T-cell (primary cell): ENCODE data around the gene NCAPH2. TPM values are rescaled to one million over a fixed set of nuclear protein-coding genes. Genes with fewer than 3 reads are reported as not detected.

Experiments used
- ATAC-seq, 4 experiments: fragments of 200-7000 bp in 3 of 4; fragments of 150-1000 bp in 1 of 4; cut with Tn5 transposase; replicated peaks in 1 of 4; 1 replicate in 3 of 4; 2 replicates in 1 of 4; pipeline ENCODE4 v1.10.0; 2021; ENCODE audit warnings: moderate library complexity in 3 of 4, mild to moderate bottlenecking in 2 of 4, moderate number of reproducible peaks in 1 of 4
- CTCF ChIA-PET, 2 donors: fragments of 300-600 bp; sonication (Branson Sonifier 250); formaldehyde crosslinking; loops; one replicate each; lab custom pipeline; 2022; ENCODE audit warnings: antibody characterized with exemption in 2 of 2; lab: Charles Lee
- POLR2A ChIA-PET, 2 donors: fragments of 300-600 bp; sonication (Branson Sonifier 250); formaldehyde crosslinking; loops; one replicate each; lab custom pipeline; 2022; ENCODE audit warnings: antibody characterized with exemption in 2 of 2; lab: Charles Lee
- DNase-seq, 35 experiments: peaks; one replicate each; pipeline versions ENCODE4 v3.0.0 to v3.0.0-alpha.2; 2013 to 2023
- H3K27ac ChIP-seq: one replicate; pipeline ENCODE4 v1.5.1; 2013; ENCODE audit warnings: low read length
- H3K27me3 ChIP-seq, 2 experiments: replicated peaks in 1 of 2; 1 replicate in 1 of 2; 2 replicates in 1 of 2; pipeline versions ENCODE4 v1.6.1 to v1.7.0; 2013; ENCODE audit warnings: low read length in 1 of 2, mixed read lengths in 1 of 2; ENCODE audit not compliant: control insufficient read depth in 2 of 2, insufficient read depth in 2 of 2; ENCODE audit errors: extremely low read depth in 1 of 2
- H3K36me3 ChIP-seq, 2 donors: 1 replicate in 1 of 2; 2 replicates in 1 of 2; pipeline versions ENCODE4 v1.6.1 to v1.7.0; 2013; ENCODE audit warnings: low read length in 1 of 2; ENCODE audit not compliant: control insufficient read depth in 2 of 2, insufficient read depth in 1 of 2; ENCODE audit errors: extremely low read depth in 1 of 2
- H3K4me1 ChIP-seq, 2 experiments: 1 replicate in 1 of 2; 2 replicates in 1 of 2; pipeline versions ENCODE4 v1.6.1 to v1.7.0; 2013; ENCODE audit warnings: low read length in 2 of 2, mixed read lengths in 1 of 2; ENCODE audit not compliant: insufficient read depth in 2 of 2, control insufficient read depth in 1 of 2; ENCODE audit errors: extremely low read depth in 1 of 2
- H3K4me3 ChIP-seq, 2 donors: 1 replicate in 1 of 2; 2 replicates in 1 of 2; pipeline versions ENCODE4 v1.5.1 to v1.7.0; 2013; ENCODE audit warnings: mild to moderate bottlenecking in 2 of 2, low read length in 1 of 2, moderate library complexity in 1 of 2; ENCODE audit not compliant: control insufficient read depth in 1 of 2; ENCODE audit errors: extremely low read depth in 1 of 2
- H3K9me3 ChIP-seq: 2 replicates; pipeline ENCODE4 v1.7.0; 2013
- H3K27ac Mint-ChIP-seq, 2 donors: one replicate each; pipeline ENCODE4 v1.8.0; 2020 to 2021; ENCODE audit warnings: mild to moderate bottlenecking in 2 of 2, mixed read lengths in 2 of 2
- H3K27me3 Mint-ChIP-seq, 2 donors: one replicate each; pipeline ENCODE4 v1.8.0; 2021 to 2022; ENCODE audit warnings: mixed read lengths in 2 of 2
- H3K36me3 Mint-ChIP-seq: one replicate; pipeline ENCODE4 v1.8.0; 2021; ENCODE audit warnings: mixed read lengths
- H3K4me1 Mint-ChIP-seq, 3 donors: one replicate each; pipeline ENCODE4 v1.8.0; 2020 to 2022; ENCODE audit warnings: mixed read lengths in 3 of 3, mild to moderate bottlenecking in 1 of 3
- H3K4me3 Mint-ChIP-seq, 3 donors: one replicate each; pipeline ENCODE4 v1.8.0; 2020 to 2022; ENCODE audit warnings: mild to moderate bottlenecking in 3 of 3, mixed read lengths in 3 of 3, moderate library complexity in 3 of 3
- H3K9me3 Mint-ChIP-seq, 3 donors: one replicate each; pipeline ENCODE4 v1.8.0; 2020 to 2022; ENCODE audit warnings: mixed read lengths in 3 of 3
- WGBS: methylation state at CpG from one replicate; pipeline ENCODE4 v1.1.5; 2013; ENCODE audit warnings: missing lambda C conversion rate; ENCODE audit not compliant: insufficient coverage; 5-methylcytosine and 5-hydroxymethylcytosine counted together
- total RNA-seq, 35 experiments: library from RNA in 6 of 35; stranded (reverse) in 6 of 35; fragments of 120-200 nt in 1 of 35; gene quantifications; one replicate each; pipeline versions ENCODE4 v1.2.1 to v1.2.4 and lab custom pipeline; 2013 to 2026

The NCAPH2 gene
- total RNA-seq, 5 donors from 2014 or later (not counting 1 experiment from before 2014, with no cell fraction given): 80.1 to 110 (median 94.6) TPM

DNA sequence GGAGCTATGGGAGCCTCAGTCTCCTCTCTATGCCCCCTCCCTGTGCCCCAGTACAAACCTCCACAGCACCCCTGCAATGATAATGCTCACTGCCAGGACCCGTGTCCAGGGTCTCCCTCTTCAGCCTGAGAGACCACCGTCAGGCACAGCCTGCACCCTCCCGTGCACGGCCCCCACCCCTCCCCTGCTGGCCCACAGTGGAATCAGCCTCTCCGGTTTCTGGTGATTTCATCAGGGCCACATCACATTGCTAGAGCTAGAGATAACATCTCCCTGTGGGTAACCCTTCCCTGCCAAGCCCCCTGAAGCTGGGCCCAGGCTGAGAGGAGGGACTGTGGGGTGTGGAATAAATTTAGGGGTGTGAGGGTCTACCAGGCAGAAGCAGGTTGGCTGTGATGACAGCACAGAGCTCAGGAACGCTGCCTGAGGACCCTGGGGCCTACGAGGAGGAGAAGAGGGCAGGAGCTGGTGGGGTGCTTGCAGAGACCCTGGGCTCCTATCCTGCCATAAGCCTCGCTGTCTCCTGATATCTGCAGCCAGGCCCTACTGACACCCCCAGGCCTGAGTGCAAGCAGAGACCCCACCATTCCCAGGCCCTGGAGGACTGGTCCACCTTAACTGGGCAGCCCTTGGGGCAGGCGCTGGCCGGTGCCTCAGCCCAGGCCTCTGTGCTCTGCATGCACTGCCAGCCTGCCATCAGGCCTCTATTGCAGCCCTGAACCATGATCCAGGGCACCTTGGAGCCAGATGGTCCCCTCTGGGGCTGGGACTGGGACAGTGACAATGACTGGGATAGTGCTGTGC lies 37.7 kb downstream of the NCAPH2 start, which contains the start of gene KLHDC7B:
TSS of gene KLHDC7B (plus strand) at position 378 of the 804 bp plus-strand sequence. CDS start at position 723, 345 bp downstream.
- Mint-ChIP-seq H3K27ac (peak within 1 kb of the TSS; percentile 70 to 84), H3K4me3 (peak within 1 kb of the TSS; percentile 56 to 64 (median 59)), H3K27me3 (no peaks in the 10 kb centered on the region), H3K36me3 (no peaks in the 10 kb centered on the region), H3K4me1 (peaks cover 39 to 61% (median 59%) of the 10 kb centered on the region in 3 donors), H3K9me3 (no peaks in the 10 kb centered on the region)
- WGBS: 82% methylated on average over 5 of the region's 10 CpGs
- Histone ChIP-seq H3K27me3 (no peaks in the 10 kb centered on the region), H3K36me3 (no peaks in the 10 kb centered on the region), H3K4me3 (peak within 1 kb of the TSS in 1 of 2 donors; percentile 33), H3K4me1 (peaks cover 6 to 57% of the 10 kb centered on the region in 2 experiments), H3K27ac (peak within 1 kb of the TSS; percentile 71), H3K9me3 (no peaks in the 10 kb centered on the region)
- ChIA-PET POLR2A (interaction anchor here in 1 of 2 donors (0.5 kb wide), 1 partner anchor 38 kb away, joined by 4 read pairs; the partner anchor contains the start of gene NCAPH2), CTCF (interaction anchor here in 1 of 2 donors (0.9 to 2.0 kb wide), 3 partner anchors 20 to 75 kb away, joined by 3 to 15 read pairs (median 6); partner anchors contain the start of genes CHKB and SCO2)
- DNase-seq (peak in 1 of 35 experiments; percentile 18), ATAC-seq (no peak)

DNA sequence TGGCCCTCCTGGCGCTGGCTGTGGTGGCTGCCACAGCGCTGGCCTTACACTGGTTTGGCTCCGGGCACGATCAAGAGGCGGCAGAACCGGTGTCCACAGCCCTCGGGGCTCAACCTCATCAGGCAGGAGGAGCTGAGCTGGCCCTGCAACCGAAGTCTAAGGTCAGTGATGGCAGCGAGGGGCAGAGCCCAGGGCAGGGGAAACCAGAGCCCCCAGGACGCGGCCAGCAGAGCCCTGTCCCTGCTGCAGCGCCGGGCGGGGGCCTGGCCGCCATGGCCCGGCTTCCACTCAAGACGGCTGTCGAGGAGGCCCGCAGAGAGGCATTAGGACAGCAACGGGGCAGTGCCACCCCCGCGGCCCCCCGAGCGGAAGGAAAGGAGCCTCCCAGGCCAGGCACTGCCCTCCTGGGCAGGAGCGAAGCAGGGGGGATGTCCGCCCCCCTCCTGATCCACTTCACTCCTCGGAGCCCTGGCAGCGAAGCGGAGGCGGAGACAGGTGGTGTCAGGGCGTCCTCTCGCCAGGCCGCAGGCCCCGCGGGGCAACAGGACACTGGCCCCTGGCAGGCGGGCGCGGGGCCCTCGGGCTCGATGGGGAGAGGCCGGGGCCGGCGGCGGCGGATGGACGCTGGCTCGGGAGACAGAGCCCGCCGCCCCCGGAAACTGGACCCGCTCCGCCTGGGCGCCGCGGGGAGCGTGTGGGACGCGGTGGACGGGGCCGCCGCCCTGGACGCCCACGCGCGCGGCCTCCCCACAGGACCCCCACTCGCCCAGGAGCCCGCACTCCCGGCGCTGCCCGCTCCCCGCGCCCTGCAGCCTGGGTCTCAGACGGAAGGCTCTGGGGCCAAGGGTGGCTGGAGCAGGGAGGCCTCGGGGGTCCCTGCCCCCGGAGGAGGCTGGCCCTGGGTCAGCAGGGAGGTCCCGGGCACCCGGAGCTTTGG lies 38.6 kb downstream of the NCAPH2 start:
- H3K4me1 ChIP-seq: peaks cover 6 to 63% of the 10 kb centered on the region in 2 experiments
- DNase-seq (no peak), ATAC-seq (no peak)
- H3K4me1 Mint-ChIP-seq: peaks cover 38 to 59% (median 53%) of the 10 kb centered on the region in 3 donors
- no peaks in the 10 kb centered on the region for H3K27me3 Mint-ChIP-seq
- peak overlapping the region in 2 of 3 donors; percentile 28 to 64 for H3K4me3 Mint-ChIP-seq
- no peaks in the 10 kb centered on the region for H3K9me3 Mint-ChIP-seq
- no peaks in the 10 kb centered on the region for H3K9me3 ChIP-seq
- no peak overlapping the region for H3K4me3 ChIP-seq
- H3K27ac Mint-ChIP-seq: peak overlapping the region; percentile 70 to 84
- WGBS: 90% methylated on average over 75 of the region's 78 CpGs
- ChIA-PET POLR2A (interaction anchor here in 1 of 2 donors (1.0 kb wide), 1 partner anchor 7 kb away, joined by 3 read pairs; no protein-coding TSS in a partner anchor), CTCF (interaction anchor here in 1 of 2 donors (2.2 kb wide), 1 partner anchor 17 kb away, joined by 7 read pairs; no protein-coding TSS in a partner anchor)
- H3K27me3 ChIP-seq: no peaks in the 10 kb centered on the region
- H3K36me3 Mint-ChIP-seq: peaks cover 3% of the 10 kb centered on the region
- H3K27ac ChIP-seq: no peak overlapping the region
- H3K36me3 ChIP-seq: no peaks in the 10 kb centered on the region

DNA sequence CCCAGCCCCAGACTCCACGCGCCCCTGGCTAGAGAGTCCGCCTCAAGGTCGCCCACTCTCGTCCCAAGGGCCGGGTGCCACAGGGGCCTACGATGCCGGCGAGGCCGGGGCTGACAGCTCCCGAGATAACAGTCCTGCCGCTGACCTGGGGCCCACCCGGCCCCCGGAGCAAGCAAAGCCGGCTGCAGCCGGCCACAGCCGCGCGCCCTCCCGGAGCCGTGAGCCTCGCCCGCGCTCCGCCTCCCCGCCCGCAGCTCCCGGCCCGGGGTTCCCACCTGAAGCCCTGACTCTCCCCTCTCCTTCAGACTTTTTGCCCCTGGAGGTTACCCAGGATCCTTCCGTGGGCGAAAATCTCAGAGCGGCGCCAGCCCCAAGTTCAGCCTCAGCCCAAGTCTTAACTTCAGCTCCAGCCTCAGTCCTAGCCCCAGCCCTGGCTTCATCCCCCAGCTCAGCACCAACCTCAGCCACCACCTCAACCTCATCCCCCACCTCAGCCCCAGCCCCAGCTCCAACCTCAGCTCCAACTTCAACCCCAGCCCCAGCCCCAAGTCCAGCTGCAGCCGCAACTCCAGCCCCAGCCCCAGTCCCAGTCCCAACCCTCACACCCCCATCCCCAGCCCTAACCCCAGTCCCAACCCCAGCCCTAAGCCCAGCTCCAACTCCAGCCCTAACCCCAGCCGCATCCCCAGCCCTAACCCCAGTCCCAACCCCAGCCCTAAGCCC lies 39.4 kb downstream of the NCAPH2 start:
- 82% methylated on average over 34 of the region's 35 CpGs for WGBS
- H3K27me3 ChIP-seq: no peaks in the 10 kb centered on the region
- H3K27ac Mint-ChIP-seq: peak overlapping the region; percentile 52 to 75
- H3K9me3 Mint-ChIP-seq: no peaks in the 10 kb centered on the region
- no peaks in the 10 kb centered on the region for H3K36me3 ChIP-seq
- POLR2A ChIA-PET: interaction anchor here in 1 of 2 donors (1.0 kb wide), 1 partner anchor 8 kb away, joined by 3 read pairs; no protein-coding TSS in a partner anchor
- peaks cover 3% of the 10 kb centered on the region for H3K36me3 Mint-ChIP-seq
- H3K4me1 ChIP-seq: peaks cover 6 to 63% of the 10 kb centered on the region in 2 experiments
- H3K4me3 ChIP-seq: no peak overlapping the region
- CTCF ChIA-PET: interaction anchor here in 1 of 2 donors (0.6 to 2.2 kb wide), 4 partner anchors 7 to 332 kb away, joined by 4 to 7 read pairs (median 6); no protein-coding TSS in a partner anchor
- H3K9me3 ChIP-seq: no peaks in the 10 kb centered on the region
- ATAC-seq (no peak), DNase-seq (no peak)
- H3K27me3 Mint-ChIP-seq: no peaks in the 10 kb centered on the region
- peaks cover 38 to 51% (median 47%) of the 10 kb centered on the region in 3 donors for H3K4me1 Mint-ChIP-seq
- peak overlapping the region in 1 of 3 donors; percentile 34 for H3K4me3 Mint-ChIP-seq
- H3K27ac ChIP-seq: no peak overlapping the region

DNA sequence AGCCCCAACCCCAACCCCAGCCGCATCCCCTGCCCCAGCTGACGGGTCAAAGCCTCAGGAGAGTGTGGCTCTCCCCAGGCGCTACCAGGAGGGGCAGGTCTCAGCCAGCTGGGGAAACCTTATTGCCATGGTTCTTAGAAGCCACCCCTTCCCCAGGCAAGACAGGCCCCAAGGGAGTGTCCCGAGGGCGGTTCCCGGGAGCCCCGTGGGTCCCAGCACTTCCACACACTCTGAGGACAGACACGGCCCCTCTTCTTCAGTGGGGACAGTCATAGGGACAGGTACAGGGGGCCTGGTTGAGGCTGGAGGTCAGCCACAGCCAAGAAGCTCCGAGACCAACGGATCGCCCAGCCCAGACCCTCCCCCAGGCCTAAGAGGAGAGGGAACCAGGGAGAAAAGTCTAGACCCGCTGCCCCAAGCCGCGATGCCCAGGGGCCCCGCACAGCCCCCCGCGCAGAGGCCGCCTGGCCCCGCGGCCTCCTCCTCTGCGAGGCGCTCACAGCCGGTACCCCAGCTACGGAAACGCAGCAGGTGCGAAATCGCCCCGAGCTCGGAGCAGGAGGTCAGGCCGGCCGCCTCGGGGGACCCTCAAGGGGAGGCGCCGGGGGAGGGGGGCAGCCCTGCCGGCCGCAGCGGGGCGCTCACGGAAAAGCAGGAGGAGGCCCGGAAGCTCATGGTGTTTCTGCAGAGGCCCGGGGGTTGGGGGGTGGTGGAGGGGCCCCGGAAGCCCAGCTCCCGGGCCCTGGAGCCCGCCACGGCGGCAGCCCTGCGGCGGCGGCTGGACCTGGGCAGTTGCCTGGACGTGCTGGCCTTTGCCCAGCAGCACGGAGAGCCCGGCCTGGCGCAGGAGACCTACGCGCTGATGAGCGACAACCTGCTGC lies 40.3 kb downstream of the NCAPH2 start:
- 7% methylated on average over 40 of the region's 56 CpGs for WGBS
- Histone ChIP-seq H3K4me1 (peaks cover 6 to 63% of the 10 kb centered on the region in 2 experiments), H3K27me3 (no peaks in the 10 kb centered on the region), H3K4me3 (peak overlapping the region; percentile 35 to 60), H3K27ac (peak overlapping the region; percentile 80), H3K36me3 (no peaks in the 10 kb centered on the region), H3K9me3 (no peaks in the 10 kb centered on the region)
- ChIA-PET POLR2A (interaction anchor here (0.6 to 1.2 kb wide), 3 partner anchors 9 to 14 kb away, joined by 3 to 12 read pairs (median 4); partner anchors contain the start of gene SYCE3 (in 1 of the 2)), CTCF (interaction anchor here in 1 of 2 donors (0.6 to 2.2 kb wide), 7 partner anchors 8 to 333 kb away, joined by 3 to 9 read pairs (median 7); partner anchors contain the start of genes ADM2 and SCO2)
- Mint-ChIP-seq H3K27ac (peak overlapping the region; percentile 79 to 90), H3K4me3 (peak overlapping the region; percentile 52 to 69 (median 62)), H3K27me3 (no peaks in the 10 kb centered on the region), H3K36me3 (peaks cover 3% of the 10 kb centered on the region), H3K9me3 (no peaks in the 10 kb centered on the region), H3K4me1 (peaks cover 38 to 48% (median 44%) of the 10 kb centered on the region in 3 donors)
- DNase-seq: peak in 31 of 35 experiments; percentile 42 to 73 (median 57)
- ATAC-seq: peak; percentile 70 to 79 (median 76)
